ENCODE measurements around the gene ZNF652.

Gene ZNF652

DNA sequence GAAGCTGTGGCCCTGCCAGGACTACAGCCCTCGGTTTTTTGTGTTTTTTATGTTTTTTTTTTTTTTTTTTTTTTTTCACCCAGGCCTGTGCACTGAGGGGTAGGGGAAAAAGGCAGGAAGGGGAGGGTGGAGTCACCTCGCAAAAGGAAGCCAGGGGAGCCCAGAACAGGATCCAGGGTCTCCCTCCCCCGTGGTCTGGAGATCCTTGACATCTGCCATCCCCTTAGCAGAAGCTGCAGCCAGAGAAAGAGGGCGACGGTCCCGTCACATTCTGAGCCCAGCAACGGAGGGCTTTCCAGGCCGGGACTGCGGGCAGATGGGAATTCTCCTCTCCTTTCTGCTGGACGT, 102.4 kb downstream of the ZNF652 start:
- DNase-seq, result no peak

DNA sequence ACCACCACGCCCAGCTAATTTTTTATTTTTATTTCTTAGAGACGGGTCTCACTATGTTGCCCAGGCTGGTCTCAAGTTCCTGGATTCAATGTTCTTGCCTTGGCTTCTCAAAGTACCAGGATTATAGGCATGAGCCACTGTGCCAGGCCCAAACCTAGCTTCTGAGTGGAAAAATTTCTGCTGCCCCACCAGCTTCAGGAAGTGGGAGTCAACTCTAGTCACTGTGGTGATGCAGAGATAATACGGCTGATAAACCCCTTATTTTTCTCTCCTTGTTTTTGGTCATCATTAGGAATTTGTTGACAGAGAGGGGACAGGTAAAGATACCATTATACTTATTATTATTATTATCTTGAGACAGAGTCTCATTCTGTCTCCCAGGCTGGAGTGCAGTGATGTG, 103.7 kb downstream of the ZNF652 start:
- no peak for DNase-seq

DNA sequence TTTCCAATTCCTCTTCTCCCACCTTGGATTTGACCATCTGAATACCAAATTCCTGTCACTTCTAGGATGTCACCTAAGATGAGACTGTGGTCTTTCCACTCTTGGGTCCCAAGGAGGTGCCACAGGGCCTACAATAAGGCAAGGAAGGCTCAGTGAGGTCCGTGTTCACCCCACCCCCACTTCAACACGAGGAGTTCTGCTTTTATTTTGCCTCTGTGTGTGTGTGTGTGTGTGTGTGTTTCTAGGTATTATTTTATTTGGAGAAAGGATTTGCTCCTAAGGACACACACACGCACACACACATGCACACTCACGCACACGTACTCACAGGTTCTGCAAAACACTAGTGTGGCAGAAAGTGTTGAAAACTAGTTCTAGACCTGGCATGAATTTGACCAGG, 106.9 kb downstream of the ZNF652 start:
- no peak for DNase-seq

DNA sequence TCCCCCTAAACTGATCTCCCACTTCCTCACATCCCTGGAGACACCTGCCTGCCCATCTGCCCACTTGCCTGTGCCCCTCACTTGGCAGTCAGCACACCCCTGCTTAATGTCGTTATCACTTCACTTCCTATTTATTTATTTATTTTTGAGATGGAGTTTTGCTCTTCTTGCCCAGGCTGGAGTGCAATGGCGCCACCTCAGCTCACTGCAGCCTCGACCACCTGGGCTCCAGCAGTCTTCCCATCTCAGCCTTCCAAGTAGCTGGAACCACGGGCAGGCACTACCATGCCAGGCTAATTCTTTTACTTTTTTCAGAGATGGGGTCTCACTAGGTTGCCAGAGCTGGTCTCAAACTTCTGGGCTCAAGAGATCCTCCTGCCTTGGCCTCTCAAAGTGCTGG, 108.0 kb downstream of the ZNF652 start:
- DNase-seq, result no peak

DNA sequence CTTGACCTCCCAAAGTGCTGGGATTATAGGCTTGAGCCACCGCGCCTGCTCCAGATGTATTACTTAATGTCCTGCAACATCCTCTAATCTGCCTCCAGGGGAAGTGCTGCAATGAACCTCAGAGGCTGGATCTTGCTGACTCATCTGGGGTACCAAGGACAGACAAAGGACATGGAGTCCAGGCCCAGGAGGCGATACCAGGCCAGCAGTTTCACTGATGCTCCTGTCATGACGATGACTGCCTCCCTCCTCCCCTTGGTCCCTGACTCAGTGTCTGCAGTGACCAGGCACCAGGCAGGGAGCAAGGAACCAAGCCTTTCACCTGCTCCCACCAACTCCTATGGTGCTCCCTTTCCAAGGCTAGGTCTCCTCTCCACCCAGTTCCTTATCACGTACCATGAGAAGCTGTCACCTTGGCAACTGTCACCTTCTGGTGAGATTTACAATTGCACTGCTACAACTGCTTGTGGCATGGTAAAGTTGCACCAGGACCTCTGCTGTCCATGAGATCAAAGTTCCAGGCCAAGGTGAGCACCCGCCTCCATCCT, 109.8 kb downstream of the ZNF652 start:
- DNase-seq, result no peak

DNA sequence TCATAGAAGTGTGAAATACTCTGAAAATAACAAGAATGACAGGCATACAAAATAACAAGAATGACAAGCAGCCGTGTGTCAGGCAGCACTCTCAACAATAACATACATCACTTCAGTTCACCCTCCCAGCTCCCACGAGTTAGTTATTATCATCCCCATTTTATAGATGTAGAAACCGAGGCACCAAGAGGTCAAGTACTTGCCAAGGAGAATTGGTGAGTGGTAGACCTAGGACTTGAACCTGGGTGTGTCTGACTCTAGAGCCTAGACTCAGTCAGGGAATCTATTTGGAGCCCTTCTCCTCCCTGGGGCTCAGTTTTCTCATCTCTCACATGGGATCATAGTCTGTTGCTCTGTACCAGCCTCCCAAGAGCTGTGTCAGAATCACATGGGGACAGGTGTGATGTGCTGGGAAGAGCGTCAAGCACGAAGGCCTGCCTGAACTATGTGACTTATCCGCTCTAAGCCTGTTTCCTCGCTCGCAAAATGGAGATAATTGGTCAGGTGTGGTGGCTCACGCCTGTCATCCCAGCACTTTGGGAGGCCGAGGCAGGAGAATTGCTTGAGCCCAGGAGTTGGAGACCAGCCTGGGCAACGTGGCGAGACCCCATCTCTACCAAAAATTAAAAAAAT, 112.0 kb downstream of the ZNF652 start:
- DNase-seq, result no peak

DNA sequence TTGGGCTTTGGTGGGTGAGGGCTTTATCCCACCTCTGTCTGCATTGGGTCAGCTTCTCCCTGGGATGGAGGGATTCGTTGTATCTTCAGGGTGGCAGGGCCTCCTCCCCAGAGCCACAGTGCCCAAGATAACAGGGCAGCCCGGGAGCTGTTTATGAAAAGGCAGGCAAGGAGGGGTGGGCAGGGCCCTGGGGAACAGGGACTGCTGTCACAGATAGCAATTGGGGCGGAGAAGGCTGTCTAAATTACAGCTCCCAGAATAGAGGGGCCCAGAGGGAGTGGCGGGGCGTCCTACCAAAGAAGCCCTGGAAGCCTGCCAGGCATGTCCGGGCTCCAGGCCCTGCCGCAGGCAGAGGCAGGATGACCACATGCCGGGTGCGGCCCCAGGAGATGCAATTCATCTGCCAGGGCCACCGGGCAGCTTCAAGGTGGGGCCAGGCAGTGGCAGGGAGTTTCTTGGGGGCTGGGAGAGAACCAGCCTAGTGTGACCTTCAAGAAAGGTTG, 112.7 kb downstream of the ZNF652 start:
- DNase-seq, result no peak

DNA sequence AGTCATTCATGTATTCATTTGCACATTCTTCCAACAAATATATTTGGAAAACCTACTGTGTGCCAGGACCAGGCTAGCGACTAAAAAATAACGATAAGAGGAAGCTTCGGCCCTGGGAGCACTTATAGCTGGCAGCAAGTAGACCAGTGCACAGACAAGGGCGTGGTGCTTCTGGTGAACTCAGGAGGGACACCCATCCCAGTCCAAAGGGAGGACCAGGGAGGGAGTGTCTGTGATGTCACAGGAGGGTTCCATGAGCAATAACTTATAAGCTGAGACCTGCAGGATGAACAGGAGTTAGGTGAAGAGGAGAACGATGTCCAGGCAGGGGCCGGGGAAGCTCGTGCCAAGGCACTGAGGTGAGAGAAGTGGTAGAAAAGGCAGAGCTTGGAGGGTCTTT, 114.1 kb downstream of the ZNF652 start:
- no peak for DNase-seq

GRCh38 chr17:49244839-49245238, 117.2 kb downstream of the ZNF652 start:
- DNase-seq, result no peak

Measured in activated CD4-positive, alpha-beta T cell treated with anti-CD3 and anti-CD28 coated beads, Interleukin-10, Interleukin-2, amounts not matched to agents 100 ng/mL and 50 ng/mL, durations not matched to agents 16 hours and 8 hours (primary cell).